ENCODE results near the gene KCNMB2. TPM values are rescaled to one million over a fixed set of nuclear protein-coding genes. Genes with fewer than 3 reads are reported as not detected.

Gene KCNMB2
- polyA plus RNA-seq, 1 donor (not counting 4 experiments of a cell fraction or from before 2014, with no cell fraction given) = not detected

DNA sequence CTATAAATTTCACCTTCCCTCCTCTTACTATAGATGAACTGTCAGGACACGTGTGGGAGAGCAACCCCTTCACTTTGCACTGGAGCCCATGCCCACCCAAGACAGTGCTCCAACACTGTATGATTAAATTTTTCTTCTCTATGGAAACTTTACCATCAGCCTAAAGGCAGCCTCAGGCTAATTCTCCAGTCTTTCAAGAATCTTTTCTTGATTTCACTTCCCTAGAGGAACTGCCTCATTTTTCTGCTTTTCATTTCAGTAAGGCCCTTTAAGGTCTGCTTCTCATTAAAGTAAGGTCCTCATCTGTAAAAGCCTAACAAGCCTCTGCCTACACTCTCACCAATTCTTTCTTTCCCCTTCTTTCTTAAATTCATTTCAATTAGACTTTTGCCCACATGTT, 137.3 kb downstream of the KCNMB2 start:
- H3K36me3 ChIP-seq (ENCODE audit: control insufficient read depth in 2 of 2, extremely low read depth in 1 of 2, insufficient read depth in 2 of 2, low read length in 2 of 2) = no peaks in the 10 kb centered on the region
- H4K20me1 ChIP-seq (ENCODE audit: control insufficient read depth, extremely low read depth, insufficient read depth, low read length) = no peaks in the 10 kb centered on the region
- H3K27ac ChIP-seq (ENCODE audit: control insufficient read depth, insufficient read depth, low read length) = no peak overlapping the region
- H2AFZ ChIP-seq (ENCODE audit: control insufficient read depth, low read length) = no peak overlapping the region
- no peak for TF ChIP-seq EZH2 (IDR thresholded peaks at IDR 0.05; ENCODE audit: low read length)
- TF ChIP-seq, protein P1, sequence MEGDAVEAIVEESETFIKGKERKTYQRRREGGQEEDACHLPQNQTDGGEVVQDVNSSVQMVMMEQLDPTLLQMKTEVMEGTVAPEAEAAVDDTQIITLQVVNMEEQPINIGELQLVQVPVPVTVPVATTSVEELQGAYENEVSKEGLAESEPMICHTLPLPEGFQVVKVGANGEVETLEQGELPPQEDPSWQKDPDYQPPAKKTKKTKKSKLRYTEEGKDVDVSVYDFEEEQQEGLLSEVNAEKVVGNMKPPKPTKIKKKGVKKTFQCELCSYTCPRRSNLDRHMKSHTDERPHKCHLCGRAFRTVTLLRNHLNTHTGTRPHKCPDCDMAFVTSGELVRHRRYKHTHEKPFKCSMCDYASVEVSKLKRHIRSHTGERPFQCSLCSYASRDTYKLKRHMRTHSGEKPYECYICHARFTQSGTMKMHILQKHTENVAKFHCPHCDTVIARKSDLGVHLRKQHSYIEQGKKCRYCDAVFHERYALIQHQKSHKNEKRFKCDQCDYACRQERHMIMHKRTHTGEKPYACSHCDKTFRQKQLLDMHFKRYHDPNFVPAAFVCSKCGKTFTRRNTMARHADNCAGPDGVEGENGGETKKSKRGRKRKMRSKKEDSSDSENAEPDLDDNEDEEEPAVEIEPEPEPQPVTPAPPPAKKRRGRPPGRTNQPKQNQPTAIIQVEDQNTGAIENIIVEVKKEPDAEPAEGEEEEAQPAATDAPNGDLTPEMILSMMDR (optimal IDR thresholded peaks at IDR 0.05 in 1 of 3, IDR thresholded peaks at IDR 0.05 in 1 of 3, conservative IDR thresholded peaks at IDR 0.05 in 1 of 3; ENCODE audit: extremely low read depth in 1 of 3, insufficient read depth in 2 of 3, low read length in 3 of 3) = no peak
- DNase-seq (ENCODE audit: low read depth, low spot score) (no peak), FAIRE-seq (no peak)
- peaks cover 17% of the 10 kb centered on the region for H3K4me1 ChIP-seq (ENCODE audit: control insufficient read depth, extremely low read depth, insufficient read depth, low read length)
- no peaks in the 10 kb centered on the region for H3K27me3 ChIP-seq (ENCODE audit: control insufficient read depth, extremely low read depth, insufficient read depth, low read length)
- H3K9ac ChIP-seq (ENCODE audit: control insufficient read depth, extremely low read depth, insufficient read depth, low read length) = no peak overlapping the region
- no peaks in the 10 kb centered on the region for H3K9me1 ChIP-seq (ENCODE audit: control insufficient read depth, extremely low read depth, insufficient read depth, low read length)
- no peak overlapping the region for H3K4me2 ChIP-seq (ENCODE audit: control insufficient read depth, extremely low read depth, insufficient read depth, low read depth, low read length)
- no peaks in the 10 kb centered on the region for H3K9me3 ChIP-seq (ENCODE audit: control insufficient read depth, low read depth, low read length)
- dilution Hi-C loops (cut with MboI; ENCODE audit: extremely low pct_ligation_motif_present, low sequenced_read_pairs) = no loop called here
- no peaks in the 10 kb centered on the region for H3K79me2 ChIP-seq (ENCODE audit: control insufficient read depth, insufficient read depth, low read length)
- no peak overlapping the region for H3K4me3 ChIP-seq (ENCODE audit: control insufficient read depth in 2 of 3, extremely low read depth in 1 of 3, insufficient read depth in 2 of 3, low read depth in 1 of 3, low read length in 3 of 3)

DNA sequence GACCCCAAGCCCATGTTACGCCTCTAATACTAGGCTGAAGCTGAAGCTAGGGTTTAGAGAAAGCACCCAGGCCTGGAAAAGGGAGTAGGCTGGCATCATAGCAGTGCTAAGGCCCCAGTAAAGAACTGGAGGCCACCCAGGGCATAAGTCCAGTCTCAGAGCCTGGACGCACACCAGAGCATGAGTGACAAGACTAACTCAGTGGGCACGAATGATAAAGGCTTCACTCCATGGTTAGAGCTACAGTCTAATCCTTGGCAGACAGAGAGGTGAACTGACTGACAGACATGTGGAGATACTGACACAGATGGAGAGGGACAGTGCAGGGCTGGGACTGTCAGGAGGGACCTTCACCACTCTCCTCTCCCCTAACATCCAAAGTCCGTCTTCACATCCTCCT, 139.8 kb downstream of the KCNMB2 start:
- no peaks in the 10 kb centered on the region for H4K20me1 ChIP-seq (ENCODE audit: control insufficient read depth, extremely low read depth, insufficient read depth, low read length)
- TF ChIP-seq, protein P1 (optimal IDR thresholded peaks at IDR 0.05 in 1 of 3, IDR thresholded peaks at IDR 0.05 in 1 of 3, conservative IDR thresholded peaks at IDR 0.05 in 1 of 3; ENCODE audit: extremely low read depth in 1 of 3, insufficient read depth in 2 of 3, low read length in 3 of 3) = no peak
- TF ChIP-seq EZH2 (IDR thresholded peaks at IDR 0.05; ENCODE audit: low read length) = no peak
- H3K27ac ChIP-seq (ENCODE audit: control insufficient read depth, insufficient read depth, low read length) = no peak overlapping the region
- dilution Hi-C loops (cut with MboI; ENCODE audit: extremely low pct_ligation_motif_present, low sequenced_read_pairs) = no loop called here
- H2AFZ ChIP-seq (ENCODE audit: control insufficient read depth, low read length) = no peak overlapping the region
- FAIRE-seq = no peak
- no peak overlapping the region for H3K4me3 ChIP-seq (ENCODE audit: control insufficient read depth in 2 of 3, extremely low read depth in 1 of 3, insufficient read depth in 2 of 3, low read depth in 1 of 3, low read length in 3 of 3)
- H3K4me1 ChIP-seq (ENCODE audit: control insufficient read depth, extremely low read depth, insufficient read depth, low read length) = peaks cover 15% of the 10 kb centered on the region
- DNase-seq (ENCODE audit: low read depth, low spot score) = no peak
- H3K27me3 ChIP-seq (ENCODE audit: control insufficient read depth, extremely low read depth, insufficient read depth, low read length) = no peaks in the 10 kb centered on the region
- no peaks in the 10 kb centered on the region for H3K36me3 ChIP-seq (ENCODE audit: control insufficient read depth in 2 of 2, extremely low read depth in 1 of 2, insufficient read depth in 2 of 2, low read length in 2 of 2)
- H3K4me2 ChIP-seq (ENCODE audit: control insufficient read depth, extremely low read depth, insufficient read depth, low read depth, low read length) = no peak overlapping the region
- no peak overlapping the region for H3K9ac ChIP-seq (ENCODE audit: control insufficient read depth, extremely low read depth, insufficient read depth, low read length)
- H3K9me1 ChIP-seq (ENCODE audit: control insufficient read depth, extremely low read depth, insufficient read depth, low read length) = no peaks in the 10 kb centered on the region
- no peaks in the 10 kb centered on the region for H3K79me2 ChIP-seq (ENCODE audit: control insufficient read depth, insufficient read depth, low read length)
- no peaks in the 10 kb centered on the region for H3K9me3 ChIP-seq (ENCODE audit: control insufficient read depth, low read depth, low read length)

Measured in keratinocyte (primary cell).